ENCODE data around the gene SMIM43. TPM values are rescaled to one million over a fixed set of nuclear protein-coding genes. Genes with fewer than 3 reads are reported as not detected.

SMIM43 gene
- total and polyA plus RNA-seq, 2 experiments from 2014 or later: not detected

- Histone ChIP-seq H3K9me3 (ENCODE audit: low read depth) (no peaks in the 10 kb centered on the region), H3K36me3 (no peaks in the 10 kb centered on the region), H3K27me3 (no peaks in the 10 kb centered on the region), H3K27ac (no peak overlapping the region), H3K4me3 (no peak overlapping the region), H3K4me1 (ENCODE audit: low read depth) (no peaks in the 10 kb centered on the region)
- no peak for DNase-seq (ENCODE audit: low read depth in 1 of 2, low spot score in 1 of 2)
- no peak for TF ChIP-seq CTCF (IDR thresholded peaks at IDR 0.05; ENCODE audit: low read depth, low read length)
These were observed 24.1 kb downstream of the SMIM43 start for GRCh38 chr4:121740796-121741409.

GRCh38 chr4:121739575-121739974, 25.4 kb downstream of the SMIM43 start:
- Histone ChIP-seq H3K4me1 (ENCODE audit: low read depth) (no peaks in the 10 kb centered on the region), H3K27ac (no peak overlapping the region), H3K4me3 (no peak overlapping the region), H3K9me3 (ENCODE audit: low read depth) (no peaks in the 10 kb centered on the region), H3K27me3 (no peaks in the 10 kb centered on the region), H3K36me3 (no peaks in the 10 kb centered on the region)
- DNase-seq (ENCODE audit: low read depth in 1 of 2, low spot score in 1 of 2): no peak
- no peak for TF ChIP-seq CTCF (IDR thresholded peaks at IDR 0.05; ENCODE audit: low read depth, low read length)

GRCh38 chr4:121738780-121739535, 26.0 kb downstream of the SMIM43 start:
- no peak overlapping the region for H3K4me3 ChIP-seq
- no peaks in the 10 kb centered on the region for H3K36me3 ChIP-seq
- no peaks in the 10 kb centered on the region for H3K4me1 ChIP-seq (ENCODE audit: low read depth)
- H3K27ac ChIP-seq: no peak overlapping the region
- no peak for TF ChIP-seq CTCF (IDR thresholded peaks at IDR 0.05; ENCODE audit: low read depth, low read length)
- DNase-seq (ENCODE audit: low read depth in 1 of 2, low spot score in 1 of 2): peak in 1 of 2 donors; percentile 87
- H3K27me3 ChIP-seq: no peaks in the 10 kb centered on the region
- no peaks in the 10 kb centered on the region for H3K9me3 ChIP-seq (ENCODE audit: low read depth)

GRCh38 chr4:121737846-121738554, 27.0 kb downstream of the SMIM43 start:
- Histone ChIP-seq H3K4me1 (ENCODE audit: low read depth) (no peaks in the 10 kb centered on the region), H3K4me3 (no peak overlapping the region), H3K9me3 (ENCODE audit: low read depth) (no peaks in the 10 kb centered on the region), H3K27me3 (no peaks in the 10 kb centered on the region), H3K27ac (no peak overlapping the region), H3K36me3 (no peaks in the 10 kb centered on the region)
- DNase-seq (ENCODE audit: low read depth in 1 of 2, low spot score in 1 of 2): no peak
- TF ChIP-seq CTCF (IDR thresholded peaks at IDR 0.05; ENCODE audit: low read depth, low read length): no peak

GRCh38 chr4:121736735-121737351, 28.1 kb downstream of the SMIM43 start:
- H3K27me3 ChIP-seq: no peaks in the 10 kb centered on the region
- no peak overlapping the region for H3K4me3 ChIP-seq
- peak; percentile 47 to 71 for DNase-seq (ENCODE audit: low read depth in 1 of 2, low spot score in 1 of 2)
- peak; percentile 65 for TF ChIP-seq CTCF (IDR thresholded peaks at IDR 0.05; ENCODE audit: low read depth, low read length)
- no peaks in the 10 kb centered on the region for H3K4me1 ChIP-seq (ENCODE audit: low read depth)
- no peaks in the 10 kb centered on the region for H3K36me3 ChIP-seq
- no peaks in the 10 kb centered on the region for H3K9me3 ChIP-seq (ENCODE audit: low read depth)
- H3K27ac ChIP-seq: no peak overlapping the region

Measured in cardiac muscle cell (in vitro differentiated cells and primary cell).